T-helper 1 cell treated with Interleukin-12 subunit alpha and Interleukin-12 subunit beta and Interleukin-4 antibody, amounts not matched to agents 30 μg/mL and 1 μg/mL, for 36 hours (primary cell): ENCODE measurements around the gene JAML.
"Not testable (repeated sequence)": the region's sequence is repeated elsewhere in the genome, so short reads cannot be mapped to it uniquely, and the experiment has no call there.

ENCODE experiments used
- H3K27ac Mint-ChIP-seq: one replicate; pipeline ENCODE4 v1.8.0; 2021; ENCODE audit warnings: mild to moderate bottlenecking, mixed read lengths
- H3K27me3 Mint-ChIP-seq: one replicate; pipeline ENCODE4 v1.8.0; 2021; ENCODE audit warnings: low read depth, mixed read lengths
- H3K36me3 Mint-ChIP-seq: one replicate; pipeline ENCODE4 v1.8.0; 2021; ENCODE audit warnings: low read depth, mixed read lengths
- H3K4me1 Mint-ChIP-seq: one replicate; pipeline ENCODE4 v1.8.0; 2021; ENCODE audit warnings: low read depth, mixed read lengths
- H3K4me3 Mint-ChIP-seq: one replicate; pipeline ENCODE4 v1.8.0; 2021; ENCODE audit warnings: mild to moderate bottlenecking, moderate library complexity, mixed read lengths
- H3K9me3 Mint-ChIP-seq: one replicate; pipeline ENCODE4 v1.8.0; 2021; ENCODE audit warnings: mixed read lengths

JAML gene

DNA sequence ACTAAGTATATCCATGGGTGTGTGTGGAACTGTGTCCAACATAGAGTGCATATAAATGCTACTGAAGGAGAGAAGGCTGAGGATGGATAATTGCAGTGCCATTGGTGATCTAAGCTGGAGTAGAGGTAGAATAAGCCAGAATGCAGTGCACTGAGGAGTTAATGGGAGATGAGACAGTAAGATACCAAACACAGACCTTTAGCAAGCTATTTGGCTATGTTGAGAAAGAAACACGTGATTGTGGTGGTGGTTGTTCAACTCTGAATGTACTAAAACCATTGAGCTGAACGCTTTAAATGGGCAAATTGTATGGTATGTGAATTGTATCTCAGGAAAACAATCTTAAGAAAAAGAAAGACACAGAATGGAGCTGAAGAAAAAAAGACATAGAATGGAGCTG is 22.8 kb downstream of the JAML start:
- H3K4me3 Mint-ChIP-seq = no peak overlapping the region
- peaks cover 32% of the 10 kb centered on the region for H3K4me1 Mint-ChIP-seq
- H3K36me3 Mint-ChIP-seq = peaks cover 24% of the 10 kb centered on the region
- no peaks in the 10 kb centered on the region for H3K27me3 Mint-ChIP-seq
- H3K9me3 Mint-ChIP-seq = peaks cover 5% of the 10 kb centered on the region
- H3K27ac Mint-ChIP-seq = no peak overlapping the region

DNA sequence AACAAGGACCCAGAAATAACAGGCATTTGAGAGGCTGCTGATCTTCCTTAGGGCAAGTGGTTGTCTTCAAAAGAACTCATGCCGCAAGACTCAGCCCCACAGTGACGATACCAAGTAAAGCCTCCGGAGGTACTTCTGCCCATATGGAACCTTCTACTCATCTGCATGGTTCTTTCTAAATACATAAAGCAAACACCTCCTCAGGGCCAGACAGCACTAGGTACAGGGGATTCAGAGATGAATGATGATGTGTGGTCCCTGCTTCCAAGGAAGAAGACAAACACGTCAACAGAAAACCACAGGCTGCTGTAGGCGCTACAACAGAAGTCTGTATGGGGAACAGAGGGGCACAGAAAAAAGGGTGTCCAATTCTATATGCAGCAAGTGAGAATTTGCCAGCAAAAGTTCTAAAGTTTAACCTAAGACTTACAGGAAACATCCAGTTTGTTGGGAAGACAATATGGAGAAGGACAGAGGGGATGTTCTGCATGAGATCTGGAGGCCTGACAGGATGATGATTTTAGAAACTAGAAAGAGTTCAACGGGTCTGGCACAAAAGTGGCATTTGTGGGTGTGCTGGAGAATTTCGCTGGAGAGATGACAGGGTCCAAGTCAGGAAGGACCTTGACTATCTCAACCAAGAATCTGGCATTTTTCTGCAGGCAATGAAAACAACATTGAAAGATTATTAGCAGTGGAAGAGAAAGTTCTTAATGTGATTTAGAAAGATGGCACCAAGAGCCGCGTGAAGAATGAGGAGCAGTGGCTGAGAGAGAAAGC is 23.7 kb downstream of the JAML start:
- Mint-ChIP-seq H3K27ac (no peak overlapping the region), H3K9me3 (peaks cover 2% of the 10 kb centered on the region), H3K4me3 (no peak overlapping the region), H3K4me1 (peaks cover 24% of the 10 kb centered on the region), H3K27me3 (no peaks in the 10 kb centered on the region), H3K36me3 (peaks cover 21% of the 10 kb centered on the region)

DNA sequence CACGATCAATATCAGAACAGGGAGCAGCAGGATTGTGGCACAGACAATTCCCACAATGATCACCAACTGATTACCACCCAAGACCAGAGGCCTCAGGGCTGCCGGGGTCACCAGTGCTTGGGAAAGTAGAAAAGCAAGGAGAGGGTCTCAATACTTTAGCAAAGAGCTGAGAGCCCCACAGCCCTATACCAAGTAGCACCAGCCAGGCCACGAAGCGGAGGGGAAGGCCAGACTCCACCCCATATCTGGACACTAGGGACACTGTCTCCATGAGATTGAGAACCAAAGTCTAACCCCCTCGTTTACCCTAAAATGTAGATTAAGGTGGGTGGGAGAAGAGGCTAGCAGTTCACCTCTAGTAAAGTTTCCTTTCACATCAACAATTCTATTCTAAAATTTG is 24.3 kb downstream of the JAML start:
- Mint-ChIP-seq H3K27ac (no peak overlapping the region), H3K4me3 (no peak overlapping the region), H3K9me3 (no peaks in the 10 kb centered on the region), H3K36me3 (peaks cover 15% of the 10 kb centered on the region), H3K27me3 (no peaks in the 10 kb centered on the region), H3K4me1 (peaks cover 18% of the 10 kb centered on the region)

DNA sequence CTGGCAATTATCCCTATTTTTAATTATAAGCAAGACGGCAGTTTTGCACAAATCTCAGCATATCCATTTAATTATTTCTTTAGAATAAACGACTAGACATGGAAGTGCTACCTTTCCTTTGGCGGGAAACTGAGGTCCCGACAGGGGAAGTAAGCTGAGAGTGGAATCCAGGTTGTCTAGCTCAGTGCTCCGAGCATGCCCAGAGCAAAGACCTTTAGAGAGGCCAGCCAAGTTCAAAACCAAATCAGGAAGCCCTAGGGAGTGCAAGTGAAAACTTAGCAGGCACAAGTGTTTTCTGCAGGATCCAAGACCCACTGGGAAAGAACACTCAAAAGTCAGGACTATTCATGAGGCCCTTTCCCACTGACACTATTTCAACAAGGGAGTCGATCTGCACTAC is 25.7 kb downstream of the JAML start:
- no peaks in the 10 kb centered on the region for H3K9me3 Mint-ChIP-seq
- H3K36me3 Mint-ChIP-seq = peaks cover 13% of the 10 kb centered on the region
- H3K27ac Mint-ChIP-seq = peak overlapping the region; percentile 56
- H3K4me3 Mint-ChIP-seq = no peak overlapping the region
- H3K27me3 Mint-ChIP-seq = no peaks in the 10 kb centered on the region
- H3K4me1 Mint-ChIP-seq = peaks cover 13% of the 10 kb centered on the region

DNA sequence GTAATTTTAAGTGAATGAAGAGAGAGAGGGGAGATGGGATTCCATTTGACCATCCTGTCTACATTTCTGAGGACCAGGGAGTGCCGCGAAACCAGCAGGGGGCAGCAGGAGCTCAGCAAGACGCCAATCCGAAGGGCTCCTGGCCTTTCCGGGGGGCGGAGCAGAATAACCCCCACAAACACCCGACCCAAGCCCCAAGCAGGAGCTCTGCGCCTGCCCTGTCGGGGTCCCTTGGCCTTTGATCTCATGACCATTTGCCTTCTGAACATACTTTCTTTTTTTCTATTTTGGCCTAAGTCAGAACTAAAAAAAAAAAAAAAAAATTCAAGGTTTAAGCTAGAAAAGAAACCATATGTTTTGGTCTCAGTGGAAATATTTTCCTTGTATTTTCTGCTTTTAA is 26.4 kb downstream of the JAML start:
- H3K9me3 Mint-ChIP-seq = no peaks in the 10 kb centered on the region
- H3K36me3 Mint-ChIP-seq = peaks cover 21% of the 10 kb centered on the region
- no peaks in the 10 kb centered on the region for H3K27me3 Mint-ChIP-seq
- H3K4me3 Mint-ChIP-seq = no peak overlapping the region
- peaks cover 13% of the 10 kb centered on the region for H3K4me1 Mint-ChIP-seq
- peak overlapping the region; percentile 56 for H3K27ac Mint-ChIP-seq

DNA sequence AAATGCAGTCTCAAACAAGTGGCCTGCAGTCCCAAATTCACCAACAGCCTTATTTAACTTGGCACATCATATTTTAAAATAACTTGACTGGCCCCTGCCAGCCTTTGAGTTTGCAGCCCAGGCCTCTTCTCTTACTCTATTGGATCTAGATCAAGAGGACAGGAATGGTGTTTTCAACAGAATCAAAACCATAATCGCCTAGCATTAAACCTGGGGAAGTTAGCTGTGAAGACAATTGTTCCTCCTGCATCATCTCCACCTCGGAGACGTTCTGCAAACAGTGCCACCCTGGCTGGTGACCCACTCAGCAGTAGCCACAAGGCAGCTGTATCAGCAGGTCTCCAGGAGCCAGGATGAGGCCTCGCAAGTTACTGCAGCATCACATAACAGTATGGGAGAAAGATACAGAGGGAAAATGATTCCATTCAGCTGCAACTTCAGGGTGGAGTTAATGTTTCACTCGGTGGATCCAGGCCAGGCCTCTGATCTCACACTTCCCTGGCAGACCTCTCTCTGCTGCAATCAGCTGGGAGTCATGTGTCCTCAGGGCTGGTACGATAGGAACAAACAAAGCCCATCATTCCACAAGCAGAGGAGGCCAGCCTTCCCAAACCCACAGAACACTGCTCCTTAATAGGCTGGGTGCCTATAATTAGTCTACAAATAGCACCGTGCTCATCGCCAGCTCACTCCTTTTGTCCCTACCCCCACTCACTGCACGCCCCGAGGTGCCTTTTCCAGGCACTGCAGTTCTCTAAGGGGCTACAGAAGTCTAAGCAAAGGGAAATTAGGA is 29.8 kb downstream of the JAML start:
- peaks cover 4% of the 10 kb centered on the region for H3K27me3 Mint-ChIP-seq
- H3K9me3 Mint-ChIP-seq = peaks cover 18% of the 10 kb centered on the region
- peaks cover 39% of the 10 kb centered on the region for H3K36me3 Mint-ChIP-seq
- no peak overlapping the region for H3K27ac Mint-ChIP-seq
- peaks cover 13% of the 10 kb centered on the region for H3K4me1 Mint-ChIP-seq
- H3K4me3 Mint-ChIP-seq = no peak overlapping the region

DNA sequence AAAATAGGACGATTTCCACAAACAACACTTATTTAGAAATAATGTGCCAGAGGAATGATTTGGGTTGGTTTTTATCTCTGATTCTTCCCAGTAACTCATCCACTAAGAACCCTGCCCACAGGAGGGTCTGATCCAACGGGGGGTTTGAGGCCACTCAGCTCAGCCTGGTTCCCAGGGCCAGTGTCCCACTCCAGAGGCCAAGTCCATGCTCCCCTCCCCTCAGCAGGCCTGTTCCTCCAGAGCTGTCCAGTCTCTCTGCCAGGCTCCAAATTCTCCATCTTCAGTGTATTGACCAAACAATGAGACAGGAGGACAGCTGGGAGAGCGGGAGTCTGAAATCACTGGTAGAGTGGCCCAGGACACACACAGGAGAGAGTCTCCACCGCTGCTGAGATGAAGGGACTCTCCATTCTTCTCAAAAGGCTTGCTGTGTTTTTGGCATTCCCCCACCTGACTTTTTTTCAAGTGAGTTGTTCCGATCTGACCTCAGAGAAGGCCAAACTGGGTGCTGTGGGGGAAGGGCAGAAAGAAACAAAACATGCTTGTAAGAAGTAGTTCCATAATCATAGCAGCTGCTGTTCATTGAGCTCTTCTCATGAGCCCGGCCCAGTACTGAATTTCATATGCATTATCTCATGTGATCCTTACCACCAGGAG is 30.8 kb downstream of the JAML start:
- no peak overlapping the region for H3K27ac Mint-ChIP-seq
- no peak overlapping the region for H3K4me3 Mint-ChIP-seq
- peaks cover 18% of the 10 kb centered on the region for H3K9me3 Mint-ChIP-seq
- peaks cover 14% of the 10 kb centered on the region for H3K27me3 Mint-ChIP-seq
- H3K4me1 Mint-ChIP-seq = peaks cover 8% of the 10 kb centered on the region
- peaks cover 37% of the 10 kb centered on the region for H3K36me3 Mint-ChIP-seq

DNA sequence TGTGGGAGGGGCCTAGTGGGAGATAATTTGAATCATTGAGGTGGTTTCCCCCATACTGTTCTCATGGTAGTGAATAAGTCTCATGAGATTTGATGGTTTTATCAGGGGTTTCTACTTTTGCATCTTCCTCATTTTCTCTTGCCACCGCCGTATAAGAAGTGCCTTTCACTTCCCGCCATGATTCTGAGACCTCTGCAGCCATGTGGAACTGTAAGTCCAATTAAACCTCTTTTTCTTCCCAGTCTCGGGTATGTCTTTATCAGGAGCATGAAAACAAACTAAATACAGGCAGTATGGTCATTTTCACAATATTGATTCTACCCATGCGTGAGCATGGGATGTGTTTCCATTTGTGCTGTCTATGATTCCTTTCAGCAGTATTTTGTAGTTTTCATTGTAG is 32.0 kb downstream of the JAML start:
- Mint-ChIP-seq H3K36me3 (peaks cover 35% of the 10 kb centered on the region), H3K27me3 (peaks cover 23% of the 10 kb centered on the region), H3K9me3 (peaks cover 18% of the 10 kb centered on the region)
- H3K27ac Mint-ChIP-seq, H3K4me3 Mint-ChIP-seq, H3K4me1 Mint-ChIP-seq: not testable (repeated sequence)

DNA sequence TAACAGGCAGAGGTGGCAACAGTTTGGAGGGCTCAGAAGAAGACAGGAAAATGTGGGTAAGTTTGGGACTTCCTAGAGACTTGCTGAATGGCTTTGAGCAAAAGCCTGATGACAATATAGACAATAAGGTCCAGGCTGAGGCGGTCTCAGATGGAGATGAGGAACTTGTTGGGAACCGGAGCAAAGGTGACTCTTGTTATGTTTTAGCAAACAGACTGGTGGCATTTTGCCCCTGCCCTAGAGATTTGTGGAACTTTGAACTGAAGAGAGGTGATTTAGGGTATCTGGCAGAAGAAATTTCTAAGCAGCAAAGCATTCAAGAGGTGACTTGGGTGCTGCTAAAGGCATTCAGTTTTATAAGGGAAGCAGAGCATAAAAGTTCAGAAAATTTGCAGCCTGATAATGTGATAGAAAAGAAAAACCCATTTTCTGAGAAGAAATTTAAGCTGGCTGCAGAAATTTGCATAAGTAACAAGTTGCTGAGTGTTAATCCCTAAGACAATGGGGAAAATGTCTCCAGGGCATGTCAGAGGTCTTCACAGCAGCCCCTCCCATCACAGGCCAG is 33.8 kb downstream of the JAML start:
- not testable (repeated sequence) for H3K4me3 Mint-ChIP-seq, H3K27ac Mint-ChIP-seq, H3K4me1 Mint-ChIP-seq
- Mint-ChIP-seq H3K27me3 (peaks cover 33% of the 10 kb centered on the region), H3K9me3 (peaks cover 18% of the 10 kb centered on the region), H3K36me3 (peaks cover 32% of the 10 kb centered on the region)

DNA sequence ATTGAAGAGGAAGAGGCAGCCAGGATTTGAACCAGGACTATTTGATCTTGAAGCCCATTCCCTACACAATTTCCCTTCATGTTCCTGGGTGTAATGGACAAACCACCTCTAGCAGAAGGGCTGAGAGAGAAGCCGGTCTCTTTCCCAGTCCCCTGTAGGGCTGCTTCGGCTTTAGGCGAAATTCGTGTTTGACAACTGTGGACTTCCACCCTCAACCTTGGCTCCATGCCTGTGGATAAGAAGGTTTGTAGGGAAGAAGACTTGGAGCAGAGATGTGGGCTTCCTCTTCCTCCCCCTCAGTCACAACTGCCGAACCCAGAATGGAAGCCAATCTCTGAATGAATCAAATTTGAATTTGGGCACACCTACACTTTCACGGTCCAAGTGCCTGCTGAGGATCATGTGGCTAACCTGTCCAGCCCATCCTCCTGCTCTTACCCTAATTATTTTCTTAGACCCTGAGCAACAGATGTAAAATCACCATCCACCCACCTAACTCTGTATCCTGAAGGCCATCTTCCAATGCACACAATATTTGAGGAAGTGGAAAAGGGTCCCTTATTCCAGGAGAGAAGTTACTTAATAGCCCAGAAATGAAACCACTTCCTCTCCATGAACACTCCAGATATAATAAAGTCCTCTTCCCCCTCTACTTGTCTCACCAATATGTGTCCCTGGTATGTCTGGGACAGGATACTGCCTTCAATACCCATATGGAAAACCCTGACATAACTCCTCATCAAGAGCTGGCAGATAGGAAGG is 38.3 kb downstream of the JAML start:
- Mint-ChIP-seq H3K27ac (no peak overlapping the region), H3K36me3 (peaks cover 6% of the 10 kb centered on the region), H3K27me3 (peaks cover 48% of the 10 kb centered on the region), H3K9me3 (peaks cover 8% of the 10 kb centered on the region), H3K4me1 (peaks cover 4% of the 10 kb centered on the region), H3K4me3 (no peak overlapping the region)

DNA sequence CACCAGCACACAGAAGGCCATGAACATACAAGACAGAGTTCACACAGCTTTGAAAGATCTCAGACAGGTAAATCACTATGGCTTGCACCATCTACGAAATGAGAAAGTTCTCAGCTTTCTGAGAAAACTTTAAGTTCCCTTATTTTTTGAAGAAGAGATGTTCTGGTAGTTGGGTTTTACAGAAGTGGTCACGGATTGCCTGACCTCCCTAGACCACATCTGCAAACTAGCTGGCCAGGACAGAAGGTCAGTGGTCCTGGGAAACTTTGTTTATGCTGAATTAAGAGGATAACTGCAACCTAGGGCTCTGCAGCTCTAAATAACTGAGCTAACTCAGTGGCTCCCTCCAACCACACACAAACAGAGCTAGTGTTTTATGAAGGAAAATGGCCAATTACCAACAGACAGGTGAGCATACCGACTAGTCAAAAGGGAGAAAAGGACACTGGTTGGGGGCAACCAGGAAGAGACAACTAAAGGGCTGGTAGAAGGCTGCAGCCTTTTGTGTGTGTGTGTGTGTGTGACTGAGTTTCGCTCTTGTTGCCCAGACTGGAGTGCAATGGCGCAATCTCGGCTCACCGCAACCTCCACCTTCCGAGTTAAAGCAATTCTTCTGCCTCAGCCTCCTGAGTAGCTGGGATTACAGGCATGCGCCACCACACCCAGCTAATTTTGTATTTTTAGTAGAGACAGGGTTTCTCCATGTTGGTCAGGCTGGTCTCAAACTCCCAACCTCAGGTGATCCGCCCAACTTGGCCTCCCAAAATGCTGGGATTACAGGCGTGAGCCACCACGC is 39.8 kb downstream of the JAML start:
- Mint-ChIP-seq H3K9me3 (no peaks in the 10 kb centered on the region), H3K4me3 (no peak overlapping the region), H3K27me3 (peaks cover 43% of the 10 kb centered on the region), H3K36me3 (no peaks in the 10 kb centered on the region), H3K27ac (no peak overlapping the region), H3K4me1 (peaks cover 4% of the 10 kb centered on the region)

DNA sequence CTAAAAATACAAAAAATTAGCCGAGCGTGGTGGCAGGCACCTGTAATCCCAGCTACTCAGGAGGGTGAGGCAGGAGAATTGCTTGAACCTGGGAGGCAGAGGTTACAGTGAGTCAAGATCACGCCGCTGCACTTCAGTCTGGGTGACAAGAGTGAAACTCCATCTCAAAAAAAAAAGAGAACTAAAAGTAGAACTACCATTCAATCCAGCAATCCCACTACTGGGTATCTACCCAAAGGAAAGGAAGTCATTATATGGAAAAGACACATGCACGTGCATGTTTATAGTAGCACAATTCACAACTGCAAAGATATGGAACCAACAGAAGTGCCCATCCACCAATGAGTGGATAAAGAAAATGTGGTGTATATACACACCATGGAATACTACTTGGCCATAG is 41.1 kb downstream of the JAML start:
- H3K27me3 Mint-ChIP-seq = peaks cover 31% of the 10 kb centered on the region
- not testable (repeated sequence) for H3K4me3 Mint-ChIP-seq, H3K36me3 Mint-ChIP-seq, H3K27ac Mint-ChIP-seq, H3K9me3 Mint-ChIP-seq, H3K4me1 Mint-ChIP-seq

DNA sequence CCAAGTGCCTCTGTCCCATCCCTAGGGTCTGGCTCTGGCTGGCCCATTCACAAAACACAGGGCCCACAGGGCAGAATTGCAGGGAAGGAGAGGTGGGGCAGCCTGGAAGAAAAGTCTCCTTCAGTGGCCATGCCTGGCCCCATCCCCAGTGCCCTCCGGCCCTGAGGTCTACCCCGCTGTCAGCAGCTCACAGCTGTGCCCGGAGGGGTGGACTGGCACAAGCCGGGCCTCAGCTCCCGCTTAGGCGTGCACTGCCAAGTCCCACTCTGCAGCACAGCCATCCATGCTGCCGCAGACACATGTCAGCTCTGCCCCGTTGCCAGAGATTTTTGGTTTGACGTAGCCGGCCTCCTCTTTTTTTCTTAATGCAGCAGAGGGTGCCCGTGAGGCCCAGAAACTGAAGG is 44.5 kb downstream of the JAML start:
- Mint-ChIP-seq H3K4me1 (no peaks in the 10 kb centered on the region), H3K27me3 (peaks cover 27% of the 10 kb centered on the region), H3K9me3 (no peaks in the 10 kb centered on the region), H3K27ac (no peak overlapping the region), H3K36me3 (no peaks in the 10 kb centered on the region), H3K4me3 (no peak overlapping the region)
